Amniotic epithelial cell (primary cell): ENCODE data around the gene KIF26B.

ENCODE experiments used
- DNase-seq: peaks from one replicate; pipeline ENCODE4 v3.0.0-alpha.2; 2010; ENCODE audit warnings: low read depth

Gene KIF26B

DNA sequence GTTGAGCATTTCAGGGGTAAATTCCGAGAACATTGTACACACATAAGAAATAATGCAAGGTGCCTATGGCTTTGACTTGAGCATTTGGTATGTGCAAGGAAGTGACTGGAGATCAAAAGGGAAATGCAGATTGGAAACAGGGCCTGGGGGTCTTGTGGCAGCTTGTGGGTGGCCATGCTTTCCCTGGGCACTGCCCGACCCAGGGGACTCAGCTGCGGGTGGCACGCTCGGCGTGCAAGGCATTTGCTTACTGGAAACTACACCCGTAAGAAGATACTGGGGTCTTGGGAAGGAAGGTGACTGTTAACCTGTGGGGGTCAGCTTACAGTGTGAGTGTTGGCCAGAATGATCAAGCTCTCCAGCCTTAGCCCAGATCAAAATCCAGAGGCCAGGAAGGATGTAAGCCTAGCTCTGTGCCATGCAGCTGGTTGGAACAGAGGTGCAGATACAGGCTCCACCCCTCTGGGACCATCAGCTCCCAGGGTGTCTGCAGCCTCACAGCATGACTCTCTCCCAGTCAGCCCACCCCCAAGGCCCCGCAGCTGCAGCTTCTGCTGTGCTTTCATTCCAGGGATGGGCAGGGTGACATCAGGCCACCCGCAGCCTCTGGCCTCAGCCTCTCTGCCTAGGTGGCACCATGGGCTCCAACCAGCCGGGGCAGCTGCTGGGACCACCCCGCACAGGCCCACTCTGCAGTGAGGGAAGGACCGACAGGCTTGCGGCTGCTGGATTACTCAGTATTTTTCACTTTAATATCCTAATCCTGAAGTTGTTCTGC lies 55.1 kb downstream of the KIF26B start:
- DNase-seq: no peak

GRCh38 chr1:245211035-245211749 lies 56.4 kb downstream of the KIF26B start:
- no peak for DNase-seq

DNA sequence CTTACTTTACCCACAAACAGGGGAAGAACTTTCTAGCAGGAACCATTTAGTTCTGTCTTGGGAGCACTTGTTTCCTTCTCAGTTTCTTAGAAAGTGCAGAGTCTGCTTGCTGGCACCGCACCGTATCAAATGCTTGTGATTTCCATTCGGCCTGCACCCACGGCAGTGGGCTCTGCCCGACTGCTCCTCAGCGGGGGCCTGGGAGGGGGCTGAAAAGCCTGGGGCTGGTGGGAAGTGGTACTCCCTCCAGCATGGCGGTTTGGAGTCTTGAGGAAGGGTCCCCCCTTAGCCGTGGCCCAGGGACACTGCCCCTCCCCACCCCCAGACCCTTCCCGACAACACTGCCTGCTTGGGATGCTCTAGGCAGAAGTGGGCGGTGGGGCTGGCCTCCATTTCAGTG lies 57.0 kb downstream of the KIF26B start:
- no peak for DNase-seq

DNA sequence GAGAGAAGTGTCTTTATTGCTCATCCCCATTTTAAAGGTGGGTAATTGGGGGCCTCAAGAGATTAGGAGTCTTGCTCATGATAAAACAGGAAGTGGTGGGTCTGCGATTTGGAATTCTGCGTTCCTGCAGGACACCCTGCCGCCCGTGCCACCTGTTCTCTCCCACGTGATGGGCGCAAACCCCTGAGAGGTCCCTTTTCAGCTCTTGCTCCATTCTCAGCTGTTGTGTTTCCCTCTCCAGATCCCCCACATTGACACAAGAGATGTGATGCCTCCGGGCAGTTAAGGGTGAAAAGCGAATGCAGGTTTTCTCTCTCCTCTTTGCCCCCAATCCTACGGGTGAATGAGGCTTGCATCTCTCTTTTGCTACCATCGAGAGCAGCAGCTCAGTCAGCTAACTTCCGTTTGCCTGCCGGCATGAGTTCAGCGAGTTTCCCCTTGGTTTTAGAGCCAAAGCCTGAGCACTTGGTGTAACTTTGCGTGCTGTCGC lies 57.5 kb downstream of the KIF26B start:
- DNase-seq: no peak

- no peak for DNase-seq
Observed at GRCh38 chr1:245213066-245213831, 58.5 kb downstream of the KIF26B start.

DNA sequence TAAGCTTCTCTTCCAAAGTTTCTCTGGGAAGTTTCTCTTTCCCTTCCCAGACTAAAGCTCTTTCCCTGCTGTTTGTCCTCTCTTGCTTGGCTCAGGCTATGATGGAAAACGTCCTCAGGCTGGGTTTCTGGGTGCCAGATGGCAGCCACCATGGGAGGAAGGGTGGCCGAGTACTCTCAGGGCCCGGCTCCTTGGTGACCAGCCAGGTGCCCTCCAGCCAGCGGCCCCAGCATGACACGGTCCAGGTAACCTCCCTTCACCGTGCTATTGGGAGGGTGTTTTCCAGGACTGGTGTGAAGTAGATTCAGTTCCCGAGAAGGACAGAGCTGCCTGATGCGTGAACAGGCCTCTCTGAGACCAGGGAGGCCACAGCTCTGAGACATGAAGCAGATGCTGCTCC lies 60.3 kb downstream of the KIF26B start:
- no peak for DNase-seq

DNA sequence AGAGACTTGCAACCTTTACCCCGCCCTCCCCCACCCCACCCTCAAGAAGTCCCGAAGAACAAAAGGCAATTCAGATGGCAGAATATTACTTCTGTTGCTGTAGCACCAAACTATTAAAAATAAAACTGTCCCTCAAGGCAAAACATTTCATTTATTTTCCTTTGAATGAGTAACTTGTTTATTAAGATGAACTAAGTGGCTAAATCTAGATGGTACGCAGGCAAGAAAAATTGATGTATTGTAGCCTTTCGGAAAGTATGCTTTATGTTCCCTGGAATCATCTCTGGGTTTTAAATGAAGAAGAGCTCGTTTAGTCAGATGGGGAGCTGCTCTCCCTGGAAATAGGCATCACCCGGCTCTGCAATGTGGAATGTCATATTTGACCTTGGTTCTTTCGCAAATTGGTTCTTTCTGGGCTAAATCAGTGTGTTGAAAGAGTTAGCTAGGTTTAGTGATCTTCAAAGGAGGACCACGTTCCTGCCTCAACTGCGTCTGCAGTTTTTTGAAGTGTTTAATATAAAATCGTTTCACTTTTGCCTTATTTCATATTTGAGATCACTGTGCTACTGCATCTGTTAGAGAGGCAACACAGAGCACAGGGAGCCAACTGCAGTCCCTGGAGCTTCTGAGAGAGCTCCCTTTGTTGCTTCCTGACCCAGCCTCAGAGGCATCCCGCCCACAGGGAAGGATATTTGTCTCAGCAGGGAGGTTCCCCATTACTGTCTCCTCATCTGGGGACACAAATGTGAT lies 61.8 kb downstream of the KIF26B start:
- DNase-seq: peak; percentile 46

DNA sequence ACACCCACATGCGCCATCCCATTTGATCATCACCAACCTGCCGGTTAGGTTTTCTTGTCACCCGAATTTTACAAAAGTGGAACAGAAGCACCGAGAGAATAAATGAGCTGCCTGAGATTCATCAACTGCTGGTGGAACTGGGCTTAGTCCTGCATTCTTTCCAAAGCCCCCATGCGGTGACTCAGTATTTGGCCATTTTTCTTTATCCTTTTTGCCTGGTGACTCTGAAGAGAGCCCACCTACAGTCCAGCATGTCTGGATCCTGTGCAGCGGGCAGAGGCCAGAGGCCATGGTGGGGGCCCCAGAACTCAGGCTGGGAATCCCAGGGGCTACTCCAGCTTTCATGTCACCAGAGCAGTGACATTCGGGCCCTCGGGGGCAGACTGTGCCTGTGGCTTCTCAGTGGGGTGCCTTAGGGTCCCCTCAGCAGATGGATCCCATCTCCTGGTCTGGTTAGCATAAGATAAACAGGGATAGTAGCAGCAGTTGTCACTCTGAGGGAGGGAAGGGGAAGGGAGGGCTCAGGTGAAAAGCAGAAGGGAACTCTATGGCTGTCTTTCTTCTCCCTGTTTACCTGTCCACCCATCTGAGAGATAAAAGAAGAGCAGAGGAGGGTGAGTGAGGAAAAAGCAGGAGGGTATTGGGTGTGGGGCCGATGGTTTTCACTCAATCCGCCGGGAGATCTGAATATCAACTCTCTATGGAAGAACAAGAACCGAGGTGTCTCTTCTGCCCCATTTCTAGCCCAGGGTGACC lies 63.2 kb downstream of the KIF26B start:
- DNase-seq: peak; percentile 15

DNA sequence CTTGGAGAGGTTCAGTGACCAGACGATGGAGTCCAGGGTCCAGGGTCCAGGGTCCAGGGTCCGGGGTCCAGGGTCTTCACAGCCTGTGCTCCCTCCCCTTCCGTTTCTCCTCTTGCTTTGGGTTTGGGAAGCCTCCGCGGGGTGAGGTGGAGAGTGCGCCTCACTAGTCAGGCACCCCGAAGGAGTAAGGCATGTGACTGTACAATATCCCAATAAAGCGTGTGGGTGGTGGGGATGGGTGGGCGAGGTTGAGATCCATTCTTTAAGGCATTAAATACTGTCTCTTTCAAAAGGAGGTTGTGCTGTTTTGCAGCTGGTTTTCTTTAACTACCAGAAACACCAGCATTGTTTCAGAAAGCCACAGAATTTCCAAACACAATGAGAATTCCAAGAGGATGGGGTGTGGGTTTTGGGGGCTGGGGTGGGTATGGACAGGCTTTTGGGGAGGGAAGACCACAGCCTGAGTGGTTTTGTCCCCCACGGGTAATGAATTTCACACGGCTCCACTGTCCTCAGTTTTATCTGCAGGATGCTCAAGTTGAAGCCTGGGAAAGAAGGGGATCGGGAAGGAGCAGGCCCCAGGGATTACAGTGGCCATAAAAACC lies 65.7 kb downstream of the KIF26B start:
- no peak for DNase-seq

DNA sequence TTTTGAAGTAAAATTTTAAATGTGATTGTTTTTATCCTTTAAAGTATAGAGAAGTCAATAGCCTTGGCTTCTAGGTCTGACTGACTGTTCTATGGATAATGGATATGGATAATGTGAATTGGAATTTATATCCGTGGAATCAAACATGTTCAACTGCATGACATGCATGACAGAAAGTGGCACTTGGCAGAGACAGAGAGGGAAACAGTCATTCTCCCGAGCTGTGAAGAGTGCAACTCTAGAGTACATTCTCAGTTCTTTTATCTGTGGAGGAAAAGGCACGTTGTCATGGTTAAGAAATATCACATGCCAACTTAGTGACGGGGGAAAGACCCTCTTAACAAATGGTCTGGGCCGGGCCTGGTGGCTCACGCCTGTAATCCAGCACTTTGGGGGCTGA lies 67.0 kb downstream of the KIF26B start:
- DNase-seq: no peak

DNA sequence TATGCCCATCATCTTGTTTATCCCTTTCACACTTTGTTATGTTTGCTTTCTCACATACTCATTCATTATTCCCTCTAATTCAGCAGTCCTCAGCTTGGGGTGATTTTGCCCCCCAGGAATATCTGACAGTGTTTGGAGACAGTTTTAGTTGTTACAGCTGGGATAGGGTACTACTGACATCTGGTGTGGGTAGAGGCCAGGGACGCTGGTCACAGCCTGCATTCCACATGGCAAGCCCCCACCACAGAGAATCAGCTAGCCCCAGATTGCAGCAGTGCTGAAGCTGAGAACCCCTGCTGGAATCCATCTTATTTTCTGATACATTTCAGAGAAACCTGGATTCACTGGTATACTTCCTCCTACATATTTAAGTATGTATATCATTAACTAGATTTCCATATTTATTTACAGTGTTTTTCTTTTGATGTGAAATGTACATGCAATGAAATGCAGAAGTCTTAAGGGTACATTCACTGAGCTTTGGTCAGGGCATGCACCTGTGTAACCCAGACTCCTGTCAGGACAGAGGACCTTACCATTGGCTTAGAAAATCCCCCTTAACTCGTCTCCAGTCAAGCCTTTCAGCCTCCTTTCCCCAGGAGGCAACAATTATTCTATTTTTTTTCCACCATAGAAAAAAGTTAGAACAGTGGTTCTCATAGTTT lies 68.3 kb downstream of the KIF26B start:
- no peak for DNase-seq

DNA sequence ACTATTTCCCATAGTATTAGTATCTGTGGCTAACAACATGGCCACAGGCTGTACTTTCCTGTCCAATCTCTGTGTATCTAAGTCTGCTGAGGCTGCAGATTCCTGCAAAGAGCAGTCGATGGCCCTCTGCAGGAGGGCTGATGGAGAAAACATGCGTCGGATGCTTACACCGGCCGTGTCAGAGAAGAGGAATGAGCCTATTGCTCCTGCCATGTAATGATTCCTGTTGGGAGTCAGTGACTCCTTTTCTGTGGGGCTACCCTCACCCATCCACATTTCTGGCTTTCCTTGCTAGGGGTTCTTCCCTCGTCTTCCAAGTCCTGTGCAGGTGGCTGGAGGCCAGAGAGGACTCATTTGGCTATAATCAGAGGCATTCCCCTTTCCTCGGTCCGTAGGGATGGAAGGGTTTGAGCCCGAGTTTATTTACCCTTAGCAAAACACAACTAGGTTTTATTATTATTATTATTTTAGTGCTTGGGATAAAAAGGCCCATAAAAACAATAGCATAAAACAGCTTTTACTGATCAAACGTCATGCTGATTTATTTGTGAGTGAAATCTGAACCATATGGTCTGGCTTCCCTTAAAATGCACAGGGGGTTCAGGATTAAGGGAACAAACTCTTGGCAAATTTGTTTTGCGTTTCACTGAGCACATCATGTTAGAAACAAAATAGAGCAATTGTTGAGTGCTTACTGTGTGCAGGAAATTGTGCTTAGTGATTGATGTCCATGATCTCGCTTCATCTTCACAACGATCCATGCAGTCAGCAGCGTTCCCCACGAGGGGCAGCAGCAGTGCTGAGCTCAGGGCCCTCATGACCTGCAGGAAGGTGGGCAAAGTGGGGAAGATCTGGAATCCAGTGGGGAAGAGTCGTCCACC lies 70.8 kb downstream of the KIF26B start:
- DNase-seq: peak; percentile 30

- no peak for DNase-seq
Observed at GRCh38 chr1:245226203-245226499, 71.4 kb downstream of the KIF26B start.

- no peak for DNase-seq
Observed at GRCh38 chr1:245229051-245229450, 74.3 kb downstream of the KIF26B start.

DNA sequence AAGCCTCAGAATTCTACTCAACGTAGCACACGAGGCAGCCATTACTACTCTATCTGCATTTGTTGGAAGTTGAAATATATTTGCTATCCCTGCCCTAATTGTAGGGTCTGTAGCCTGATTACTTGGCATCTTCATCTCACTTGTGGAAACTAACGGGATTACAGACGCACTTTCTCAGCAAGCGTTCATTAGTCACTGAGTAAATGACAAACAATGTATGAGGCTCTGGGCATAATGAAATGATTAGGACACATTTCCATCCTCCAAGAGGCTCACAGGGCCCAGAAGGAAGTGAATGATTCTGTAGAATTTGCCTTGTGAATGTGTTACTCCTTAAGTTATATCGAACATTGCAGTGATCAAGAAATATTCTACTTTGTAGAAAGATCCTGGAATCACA lies 78.1 kb downstream of the KIF26B start:
- DNase-seq: no peak

- no peak for DNase-seq
Observed at GRCh38 chr1:245234217-245235081, 79.7 kb downstream of the KIF26B start.

- DNase-seq: no peak
Observed at GRCh38 chr1:245235156-245235555, 80.4 kb downstream of the KIF26B start.

- DNase-seq: no peak
Observed at GRCh38 chr1:245240648-245241165, 85.9 kb downstream of the KIF26B start.
